Limb (tissue), 2 donors: ENCODE results near the gene KRT4.
"Not testable (repeated sequence)": the region's sequence is repeated elsewhere in the genome, so short reads cannot be mapped to it uniquely, and the experiment has no call there.

Experiments
- DNase-seq, 2 donors: peaks; one replicate each; pipeline ENCODE4 v3.0.0-alpha.2; 2016; ENCODE audit errors: extremely low spot score in 2 of 2

The KRT4 gene

GRCh38 chr12:52774629-52775250 is 39.2 kb downstream of the KRT4 start:
- DNase-seq: no peak

GRCh38 chr12:52772772-52773171 is 41.1 kb downstream of the KRT4 start:
- no peak for DNase-seq

GRCh38 chr12:52772188-52772587 is 41.7 kb downstream of the KRT4 start:
- DNase-seq: no peak

- DNase-seq: no peak
Observed at GRCh38 chr12:52771505-52771904, 42.4 kb downstream of the KRT4 start.

GRCh38 chr12:52771088-52771487 is 42.8 kb downstream of the KRT4 start:
- DNase-seq: no peak

GRCh38 chr12:52769946-52770345 is 44.0 kb downstream of the KRT4 start:
- DNase-seq: no peak

GRCh38 chr12:52769354-52769753 is 44.6 kb downstream of the KRT4 start:
- DNase-seq: no peak

GRCh38 chr12:52768479-52769200 is 45.3 kb downstream of the KRT4 start:
- no peak for DNase-seq

GRCh38 chr12:52767427-52767826 is 46.5 kb downstream of the KRT4 start:
- DNase-seq: no peak

- DNase-seq: no peak
Observed at GRCh38 chr12:52767020-52767379, 46.9 kb downstream of the KRT4 start.

- DNase-seq: no peak
Observed at GRCh38 chr12:52766351-52767019, 47.4 kb downstream of the KRT4 start.

GRCh38 chr12:52765702-52766101 is 48.2 kb downstream of the KRT4 start:
- DNase-seq: no peak

- no peak for DNase-seq
Observed at GRCh38 chr12:52763991-52764390, 49.9 kb downstream of the KRT4 start.

- DNase-seq: no peak
Observed at GRCh38 chr12:52763036-52763659, 50.8 kb downstream of the KRT4 start.

GRCh38 chr12:52761802-52762201 is 52.1 kb downstream of the KRT4 start:
- DNase-seq: no peak

- DNase-seq: not testable (repeated sequence)
Observed at GRCh38 chr12:52761218-52761617, 52.7 kb downstream of the KRT4 start.

GRCh38 chr12:52760623-52761022 is 53.3 kb downstream of the KRT4 start:
- no peak for DNase-seq

GRCh38 chr12:52759695-52760094 is 54.2 kb downstream of the KRT4 start:
- DNase-seq: no peak

GRCh38 chr12:52759218-52759617 is 54.7 kb downstream of the KRT4 start:
- DNase-seq: no peak

GRCh38 chr12:52757449-52758176 is 56.3 kb downstream of the KRT4 start:
- no peak for DNase-seq
